GM19025 (cell line): ENCODE measurements around the gene PTPRF.

Experiments
- ATAC-seq: cut with Tn5 transposase; IDR thresholded peaks from one replicate; pipeline ENCODE4 v1.9.1; 2021; ENCODE audit warnings: mild to moderate bottlenecking, low read depth, moderate library complexity; ENCODE audit not compliant: unreplicated experiment

PTPRF gene

DNA sequence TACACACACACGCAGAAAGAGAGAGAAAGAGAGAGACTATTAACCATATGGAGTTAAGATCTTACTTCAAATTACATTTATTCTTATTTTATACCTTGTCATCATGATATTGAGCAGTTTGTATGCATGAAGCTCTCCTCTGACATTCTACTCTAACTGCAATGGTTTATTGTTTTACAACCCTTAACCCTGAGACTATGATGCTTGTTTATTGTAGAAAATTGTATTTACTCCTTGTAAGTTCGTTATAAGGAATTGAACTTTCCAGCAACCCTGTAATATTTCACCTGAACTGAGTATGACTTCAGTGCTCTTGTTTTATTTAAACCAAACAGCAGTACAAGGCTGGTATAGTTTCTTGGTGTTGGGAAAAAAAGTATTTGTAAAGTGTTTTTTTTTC, 18.6 kb upstream of the PTPRF start:
- ATAC-seq = no peak

DNA sequence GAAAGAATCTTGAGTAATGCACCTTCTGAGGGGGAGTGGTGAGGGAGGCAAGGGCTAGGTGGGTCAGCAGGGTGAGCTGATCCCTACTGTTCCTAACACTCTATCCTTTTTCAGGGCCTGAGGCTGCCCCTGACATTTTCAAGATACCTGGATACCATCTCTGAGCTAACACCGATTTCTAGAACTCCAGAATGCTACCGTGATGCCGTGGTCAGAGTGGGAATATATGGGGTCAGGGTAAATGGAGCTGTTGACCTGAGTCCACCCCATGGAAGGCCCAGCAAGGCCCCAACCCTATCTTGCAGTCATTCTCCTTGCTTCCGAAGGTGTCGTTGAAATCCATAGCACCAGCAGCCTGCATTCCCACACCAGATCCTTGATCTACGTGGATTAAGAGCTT, 18.0 kb upstream of the PTPRF start:
- ATAC-seq = no peak

- ATAC-seq = no peak
These were observed 17.1 kb upstream of the PTPRF start for GRCh38 chr1:43513471-43514173.

- ATAC-seq = no peak
These were observed 11.6 kb upstream of the PTPRF start for GRCh38 chr1:43518935-43519686.

DNA sequence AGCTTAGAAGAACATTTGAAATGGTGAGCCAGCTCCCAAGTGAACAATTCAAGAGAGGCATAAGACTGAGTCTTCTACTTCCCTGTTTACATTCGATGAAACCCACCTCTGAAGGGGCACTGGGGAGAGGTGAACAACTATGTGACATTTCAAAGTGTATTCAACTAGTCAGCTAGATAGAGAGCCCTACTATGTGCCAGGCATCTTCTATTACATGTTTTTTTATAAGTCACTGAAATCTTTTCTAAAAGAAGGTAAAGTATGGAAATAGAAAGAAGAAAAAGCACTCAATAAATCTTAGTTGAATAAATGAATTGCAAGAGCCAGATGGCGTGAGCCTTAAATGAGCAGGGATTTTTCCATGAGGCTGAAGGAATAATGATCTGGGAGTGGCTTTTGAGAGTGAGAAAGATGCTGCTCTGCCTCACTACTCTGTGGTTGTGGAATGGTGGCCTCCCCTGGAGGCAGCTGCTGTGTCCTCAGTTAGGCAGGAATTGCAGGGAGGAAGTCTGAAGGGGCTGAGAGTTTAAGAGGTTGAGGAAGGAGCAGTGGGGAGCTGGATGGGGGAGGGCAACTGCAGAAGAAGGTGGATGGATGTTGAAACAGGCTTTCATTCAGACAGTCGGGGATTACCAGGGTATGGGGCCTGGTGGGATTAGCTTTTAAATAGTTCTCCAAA, 10.4 kb upstream of the PTPRF start:
- no peak for ATAC-seq

DNA sequence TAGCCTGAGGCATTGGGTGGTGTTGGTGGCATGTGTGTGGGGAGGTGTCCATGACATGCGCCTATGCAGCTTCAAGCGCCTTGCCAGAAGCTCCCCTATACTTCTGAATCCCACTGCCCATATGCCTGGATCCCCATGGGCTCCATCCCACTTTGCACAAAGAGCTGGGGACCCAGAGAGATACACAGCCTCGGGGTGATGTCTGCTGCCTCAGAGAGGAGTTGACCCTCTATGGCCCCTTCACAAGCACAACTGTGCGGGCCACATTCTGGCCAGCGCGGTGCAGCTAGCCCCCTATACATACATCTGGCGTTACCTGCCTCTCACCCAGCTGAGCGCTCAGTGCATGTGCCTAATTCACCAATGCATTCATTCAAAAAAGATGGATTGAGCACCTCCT, 9.6 kb upstream of the PTPRF start:
- no peak for ATAC-seq

GRCh38 chr1:43521756-43522155, 8.9 kb upstream of the PTPRF start:
- no peak for ATAC-seq

- no peak for ATAC-seq
These were observed 8.3 kb upstream of the PTPRF start for GRCh38 chr1:43522431-43522775.

DNA sequence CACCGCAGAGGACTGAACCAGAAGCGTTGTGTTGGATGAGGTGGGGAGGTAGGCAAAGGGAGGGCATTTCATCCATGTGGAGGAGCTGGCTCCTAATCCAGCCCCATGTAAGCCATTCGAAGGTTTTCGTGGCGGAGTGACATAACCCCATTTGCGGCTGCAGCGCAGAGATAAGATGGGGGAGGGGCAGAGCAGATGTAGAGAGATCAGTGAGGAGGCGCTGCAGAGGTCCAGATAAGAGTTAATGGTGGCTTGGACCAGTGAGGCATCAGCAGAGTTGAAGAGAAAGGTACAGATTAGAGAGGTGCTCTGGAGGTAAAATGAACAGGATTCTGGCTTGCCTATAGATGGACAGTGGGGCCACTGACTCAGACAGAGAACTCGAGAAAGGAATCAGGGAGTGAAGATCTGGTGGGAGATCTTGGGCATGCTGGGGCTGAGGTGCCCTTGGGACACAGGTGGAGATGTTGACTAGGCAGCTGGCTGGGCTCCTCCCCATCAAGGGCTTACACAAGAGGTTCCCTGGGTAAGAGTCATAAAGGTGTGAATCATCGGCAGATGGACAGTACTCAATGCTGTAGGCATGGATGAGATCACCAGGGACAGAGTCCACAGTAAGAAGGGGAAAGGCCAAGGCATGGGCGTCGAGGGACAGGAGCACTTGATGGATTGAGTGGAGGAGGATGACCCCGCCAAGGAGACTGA, 7.8 kb upstream of the PTPRF start:
- ATAC-seq = no peak

DNA sequence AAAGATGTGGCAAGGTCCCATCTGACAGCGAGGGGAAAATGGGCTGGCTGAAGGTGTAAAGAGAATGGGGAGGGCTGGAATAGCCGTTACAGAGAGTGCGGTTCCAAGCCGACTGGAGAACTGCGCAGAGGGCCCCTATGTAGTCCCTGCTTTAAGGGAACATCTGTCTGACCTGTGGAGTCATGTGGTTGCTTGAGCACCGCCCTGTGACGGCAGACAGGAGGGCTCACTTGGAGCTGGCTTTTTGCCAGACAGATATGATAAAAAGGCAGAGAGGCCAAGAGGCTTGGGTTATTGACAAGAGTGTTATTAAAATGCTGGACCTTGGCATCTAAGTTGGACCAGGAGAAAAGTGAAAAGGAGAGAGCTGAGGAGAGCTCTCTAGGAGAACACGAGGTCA, 5.9 kb upstream of the PTPRF start:
- no peak for ATAC-seq

- ATAC-seq = no peak
These were observed 4.7 kb upstream of the PTPRF start for GRCh38 chr1:43526002-43526401.

- no peak for ATAC-seq
These were observed 3.4 kb upstream of the PTPRF start for GRCh38 chr1:43527111-43527878.

DNA sequence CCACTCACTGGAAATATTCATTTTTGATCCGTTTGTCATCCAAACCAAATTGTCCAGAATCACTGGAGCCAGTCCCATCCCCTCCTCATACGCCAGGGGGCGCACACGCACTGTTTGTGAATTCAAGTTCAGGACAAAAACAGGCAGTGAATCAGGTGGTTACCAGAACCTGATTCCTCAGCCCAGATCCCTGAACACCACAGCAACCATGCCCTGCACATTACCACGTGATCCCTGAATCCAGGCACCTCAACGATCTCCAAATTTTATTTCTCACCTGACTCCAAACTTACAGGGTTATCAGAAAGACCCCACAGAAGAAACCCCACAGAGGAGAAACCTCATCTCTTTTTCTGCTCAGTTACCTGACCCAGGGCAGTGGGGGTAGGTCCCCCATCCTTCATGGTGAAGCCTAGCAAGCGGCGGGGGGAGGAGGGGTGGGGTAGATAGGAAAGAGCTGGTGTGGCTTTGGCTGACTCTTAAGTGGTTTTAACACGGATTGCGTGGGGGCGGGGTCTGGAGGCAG, 1.4 kb upstream of the PTPRF start:
- ATAC-seq = no peak

DNA sequence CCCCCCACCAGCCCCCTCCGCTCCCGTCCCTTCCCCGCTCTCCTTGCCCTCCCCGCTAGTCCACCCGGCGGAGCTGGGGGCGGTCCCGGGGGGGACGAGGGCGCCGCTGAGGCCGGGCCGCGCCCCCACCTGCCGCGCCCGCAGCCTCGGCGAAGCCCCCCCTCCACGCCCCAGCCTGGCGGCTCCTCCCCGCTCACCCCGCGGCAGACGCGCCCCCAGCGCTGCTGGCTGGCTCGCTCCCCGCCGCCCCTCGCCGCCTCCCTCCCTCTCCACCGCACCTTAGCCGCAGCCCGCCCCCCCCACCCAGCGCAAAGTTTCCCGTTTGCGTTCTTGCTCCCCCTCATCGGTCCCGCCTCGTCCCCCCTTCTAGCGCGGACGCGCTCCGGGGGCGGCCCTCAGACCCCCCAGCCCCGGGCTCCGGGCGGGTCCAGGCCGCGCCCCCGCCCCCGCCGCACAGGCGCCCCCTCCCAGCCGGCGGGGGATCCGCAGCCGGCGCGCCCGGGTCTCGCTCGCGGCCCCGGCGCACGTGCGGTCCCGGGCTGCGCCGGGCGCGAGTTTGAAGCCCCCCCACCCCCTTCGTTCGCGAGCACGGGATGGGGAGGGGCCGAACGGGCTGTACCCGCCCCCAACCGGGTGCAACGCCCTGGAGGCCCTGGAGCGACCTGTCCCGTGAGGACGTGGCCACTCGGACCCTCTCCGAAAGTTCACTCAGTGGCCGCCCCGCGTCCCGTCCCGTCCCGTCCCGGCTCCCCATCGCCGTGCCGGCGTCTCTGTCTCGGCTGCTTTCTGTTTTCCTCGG, 623 bp downstream of the PTPRF start:
- no peak for ATAC-seq

DNA sequence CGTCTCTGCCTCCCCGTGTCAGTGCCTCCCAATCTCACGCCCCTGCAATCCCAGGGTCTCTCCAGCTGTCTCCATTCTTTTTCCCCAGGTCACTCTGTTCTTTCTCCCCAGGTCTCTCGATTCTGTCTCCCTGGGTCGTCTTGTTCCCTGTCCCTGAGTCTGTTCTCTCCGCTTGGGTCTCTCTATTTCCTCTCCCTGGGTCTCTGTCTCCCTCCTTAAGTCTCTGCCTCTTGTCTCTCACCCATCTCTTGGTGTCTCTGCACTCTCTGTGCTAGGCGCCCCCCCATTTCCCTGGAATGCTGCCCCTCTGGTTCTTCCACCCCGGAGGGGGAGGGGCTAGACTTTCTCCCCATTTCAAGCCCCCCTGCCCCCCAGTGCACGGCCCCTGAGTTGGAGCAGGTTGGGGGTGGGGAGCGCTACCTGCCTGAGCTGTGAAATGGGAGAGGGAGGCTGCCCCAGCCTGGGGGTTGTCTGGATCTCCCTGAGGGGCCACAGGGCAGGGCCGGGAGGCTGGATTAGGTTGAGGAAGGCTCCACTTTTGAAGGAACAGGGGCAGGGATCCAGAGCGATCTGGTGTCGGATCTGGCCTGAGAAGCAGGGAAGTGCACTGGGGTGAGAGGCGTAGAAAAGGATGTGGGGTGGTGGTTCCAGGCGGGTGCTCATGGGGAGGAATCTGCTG, 1.4 kb downstream of the PTPRF start:
- ATAC-seq = no peak

DNA sequence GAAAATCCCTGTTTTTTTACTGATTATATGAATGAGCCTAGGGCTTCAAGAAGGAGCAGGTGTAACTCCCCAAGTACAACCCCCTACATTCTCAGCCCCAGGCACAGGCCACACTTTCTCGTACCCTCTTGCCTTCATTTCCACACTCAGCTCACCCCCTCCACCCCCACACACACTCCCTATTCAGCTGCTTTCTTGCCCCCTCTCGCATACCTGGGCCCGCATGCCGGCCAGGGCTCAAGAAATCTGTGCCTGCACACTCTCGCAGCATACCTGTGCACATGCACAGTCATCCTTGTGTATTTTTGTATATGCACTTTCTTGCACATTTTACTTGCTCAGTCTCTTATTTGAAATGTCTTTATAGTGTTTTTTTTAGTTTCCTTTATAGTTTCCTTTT, 2.0 kb downstream of the PTPRF start:
- no peak for ATAC-seq

GRCh38 chr1:43533584-43533983, 2.9 kb downstream of the PTPRF start:
- no peak for ATAC-seq

DNA sequence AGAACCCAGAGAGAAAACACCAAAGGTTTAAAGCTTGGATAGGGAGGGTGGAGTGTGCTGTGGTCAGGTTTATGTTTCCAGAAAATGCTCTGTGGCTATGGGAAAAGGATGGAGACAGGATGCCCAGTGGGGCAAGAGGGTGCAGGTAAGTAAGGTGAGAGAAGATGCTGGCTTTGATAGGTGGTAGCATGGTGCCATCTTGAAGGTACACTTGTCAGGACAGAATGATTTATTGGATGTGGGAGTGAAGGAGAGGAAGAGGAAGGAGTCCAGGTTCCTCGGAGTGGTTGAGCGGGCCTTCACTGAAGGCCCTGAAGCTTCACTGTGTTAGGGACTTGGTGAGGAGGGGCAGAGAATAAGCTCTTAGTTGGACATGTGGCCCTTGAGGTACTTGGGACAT, 3.6 kb downstream of the PTPRF start:
- no peak for ATAC-seq
